NCI-H2107 treated with DMSO at 0.1 percent for 48 hours (cell line): ENCODE measurements around the gene SRSF9.
A peak's percentile ranks its signal among the peaks of the same experiment; 100 is the strongest.

Source experiments
- DNase-seq: peaks from one replicate; lab custom pipeline; 2025; ENCODE audit not compliant: unreplicated experiment; lab: John Stamatoyannopoulos, UW

SRSF9 gene

DNA sequence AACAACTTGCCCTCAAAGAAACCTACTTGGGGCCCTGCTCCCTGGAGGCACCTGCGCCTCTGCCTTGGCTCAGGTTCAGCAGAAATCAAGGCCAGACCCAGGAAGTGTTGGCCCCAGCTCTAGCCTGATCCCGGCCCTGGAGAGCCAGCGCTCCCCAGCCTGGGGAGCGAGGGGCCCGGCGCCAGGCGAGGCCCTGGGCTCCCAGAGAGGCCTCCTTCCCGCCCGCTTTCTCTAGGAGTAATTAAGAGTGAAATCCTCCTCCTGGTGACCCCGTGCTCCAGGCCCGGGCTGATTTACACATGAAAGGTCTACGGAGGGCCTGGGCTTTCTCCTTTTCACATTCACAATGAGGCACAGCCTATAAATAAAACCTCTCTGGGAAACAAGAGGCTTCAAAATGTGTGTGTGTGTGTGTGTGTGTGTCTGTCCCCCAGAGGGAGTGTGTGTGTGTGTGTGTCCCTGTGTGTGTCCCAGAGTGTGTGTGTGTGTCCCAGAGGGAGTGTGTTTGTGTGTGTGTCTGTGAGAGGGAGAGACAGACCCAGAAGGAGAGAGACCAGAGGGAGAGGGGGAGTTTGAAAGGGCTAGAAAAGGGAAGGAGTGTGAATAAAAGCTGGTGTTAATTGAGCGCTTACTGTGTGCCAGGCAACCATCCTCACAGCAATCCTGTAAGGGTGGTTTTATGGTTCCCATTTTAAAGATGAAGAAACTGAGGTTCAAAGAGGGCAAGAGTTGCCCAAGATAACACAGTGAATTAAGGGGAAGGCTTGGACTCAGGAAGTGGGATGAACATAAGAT lies 55.5 kb downstream of the SRSF9 start:
- peak; percentile 75 for DNase-seq

DNA sequence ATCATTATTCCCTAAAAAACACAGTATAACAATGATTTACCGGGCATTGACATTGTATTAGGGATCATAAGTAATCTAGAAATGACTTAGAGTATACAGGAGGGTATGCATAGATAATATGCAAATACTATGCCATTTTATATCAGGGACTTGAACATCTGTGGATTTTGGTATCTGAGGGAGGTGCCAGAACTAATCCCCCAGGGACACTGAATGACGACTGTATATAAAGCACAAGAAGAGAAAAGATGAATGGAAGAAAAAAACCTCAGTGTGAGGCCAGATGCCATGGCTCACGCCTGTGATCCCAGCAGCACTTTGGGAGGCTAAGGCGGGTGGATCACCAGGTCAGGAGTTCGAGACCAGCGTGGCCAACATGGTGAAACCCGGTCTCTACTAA lies 57.1 kb downstream of the SRSF9 start:
- DNase-seq, result no peak
